ENCODE measurements around the gene ANO2.

The ANO2 gene

DNA sequence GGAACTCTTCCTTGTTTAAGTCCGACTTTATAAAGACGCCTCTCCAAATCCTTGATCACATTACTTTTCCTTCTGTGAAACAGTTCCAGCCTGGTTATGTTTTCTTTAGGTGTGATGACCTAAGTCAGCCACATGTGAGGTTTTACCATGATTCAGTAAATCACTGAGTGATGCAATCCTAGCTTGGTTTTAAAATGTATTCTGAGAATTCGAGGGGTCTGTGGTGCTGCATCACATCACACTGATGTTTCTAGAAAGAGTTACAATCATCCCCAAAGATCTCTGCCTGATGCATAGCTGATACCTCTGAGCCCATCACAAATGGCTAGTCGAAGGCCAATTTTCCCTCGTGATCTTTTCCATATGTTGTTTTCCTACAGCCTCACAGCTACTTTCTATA lies 152.7 kb downstream of the ANO2 start:
- Histone ChIP-seq H3K27ac (ENCODE audit: low read depth, low read length) (no peak overlapping the region), H3K4me3 (ENCODE audit: low read length) (no peak overlapping the region), H3K79me2 (ENCODE audit: control insufficient read depth, low read length) (no peaks in the 10 kb centered on the region), H4K20me1 (ENCODE audit: control insufficient read depth, insufficient read depth, low read depth, low read length) (no peaks in the 10 kb centered on the region), H3K4me2 (ENCODE audit: low read length) (no peak overlapping the region), H3K9me3 (ENCODE audit: control insufficient read depth, insufficient read depth, low read length) (no peaks in the 10 kb centered on the region), H3K4me1 (ENCODE audit: control insufficient read depth, low read length) (no peaks in the 10 kb centered on the region), H3F3A (ENCODE audit: control insufficient read depth, insufficient read depth) (no peaks in the 10 kb centered on the region), H3K36me3 (ENCODE audit: control insufficient read depth, low read length) (no peaks in the 10 kb centered on the region), H3K9me2 (replicated peaks; ENCODE audit: control insufficient read depth, low read length) (no peaks in the 10 kb centered on the region), H3K27me3 (ENCODE audit: control insufficient read depth, low read length) (0 out of 2 replicates have a peak, but pooled peaks cover 2% of the 10 kb centered on the region)
- no peak for TF ChIP-seq EZH2phosphoT487 (IDR thresholded peaks at IDR 0.05; ENCODE audit: borderline replicate concordance, low read length)
- TF ChIP-seq, protein P1, sequence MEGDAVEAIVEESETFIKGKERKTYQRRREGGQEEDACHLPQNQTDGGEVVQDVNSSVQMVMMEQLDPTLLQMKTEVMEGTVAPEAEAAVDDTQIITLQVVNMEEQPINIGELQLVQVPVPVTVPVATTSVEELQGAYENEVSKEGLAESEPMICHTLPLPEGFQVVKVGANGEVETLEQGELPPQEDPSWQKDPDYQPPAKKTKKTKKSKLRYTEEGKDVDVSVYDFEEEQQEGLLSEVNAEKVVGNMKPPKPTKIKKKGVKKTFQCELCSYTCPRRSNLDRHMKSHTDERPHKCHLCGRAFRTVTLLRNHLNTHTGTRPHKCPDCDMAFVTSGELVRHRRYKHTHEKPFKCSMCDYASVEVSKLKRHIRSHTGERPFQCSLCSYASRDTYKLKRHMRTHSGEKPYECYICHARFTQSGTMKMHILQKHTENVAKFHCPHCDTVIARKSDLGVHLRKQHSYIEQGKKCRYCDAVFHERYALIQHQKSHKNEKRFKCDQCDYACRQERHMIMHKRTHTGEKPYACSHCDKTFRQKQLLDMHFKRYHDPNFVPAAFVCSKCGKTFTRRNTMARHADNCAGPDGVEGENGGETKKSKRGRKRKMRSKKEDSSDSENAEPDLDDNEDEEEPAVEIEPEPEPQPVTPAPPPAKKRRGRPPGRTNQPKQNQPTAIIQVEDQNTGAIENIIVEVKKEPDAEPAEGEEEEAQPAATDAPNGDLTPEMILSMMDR (IDR thresholded peaks at IDR 0.05; ENCODE audit: low read depth, low read length, poor library complexity, severe bottlenecking) = no peak

GRCh38 chr12:5789469-5789968 lies 155.5 kb downstream of the ANO2 start:
- no peaks in the 10 kb centered on the region for H4K20me1 ChIP-seq (ENCODE audit: control insufficient read depth, insufficient read depth, low read depth, low read length)
- TF ChIP-seq, protein P1 (IDR thresholded peaks at IDR 0.05; ENCODE audit: low read depth, low read length, poor library complexity, severe bottlenecking) = no peak
- TF ChIP-seq EZH2phosphoT487 (IDR thresholded peaks at IDR 0.05; ENCODE audit: borderline replicate concordance, low read length) = no peak

DNA sequence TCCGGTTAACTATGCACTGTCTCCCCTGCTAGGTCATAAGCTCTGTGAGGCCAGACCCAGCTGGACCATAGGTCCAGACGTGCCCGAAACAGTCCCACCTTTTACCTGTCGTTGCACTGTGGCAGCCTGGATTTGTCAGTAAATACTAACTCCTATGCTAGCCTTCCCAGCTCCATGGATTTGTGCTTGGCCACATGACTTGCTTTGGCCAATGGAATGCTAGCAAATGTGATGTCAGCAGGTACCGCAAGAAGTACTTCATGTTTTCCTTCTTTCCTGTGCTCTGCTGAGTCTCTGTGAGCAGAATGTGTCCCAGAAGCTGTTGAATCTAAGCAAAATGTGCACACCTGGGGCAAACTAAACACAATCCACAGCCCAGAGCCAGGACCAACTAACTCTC lies 157.2 kb downstream of the ANO2 start:
- Histone ChIP-seq H3K4me2 (ENCODE audit: low read length) (no peak overlapping the region), H3K27me3 (ENCODE audit: control insufficient read depth, low read length) (0 out of 2 replicates have a peak, but pooled peaks cover 2% of the 10 kb centered on the region), H3K4me3 (ENCODE audit: low read length) (no peak overlapping the region), H4K20me1 (ENCODE audit: control insufficient read depth, insufficient read depth, low read depth, low read length) (no peaks in the 10 kb centered on the region), H3K9me3 (ENCODE audit: control insufficient read depth, insufficient read depth, low read length) (no peaks in the 10 kb centered on the region), H3K27ac (ENCODE audit: low read depth, low read length) (no peak overlapping the region), H3K4me1 (ENCODE audit: control insufficient read depth, low read length) (no peaks in the 10 kb centered on the region), H3K79me2 (ENCODE audit: control insufficient read depth, low read length) (no peaks in the 10 kb centered on the region), H3F3A (ENCODE audit: control insufficient read depth, insufficient read depth) (no peaks in the 10 kb centered on the region), H3K36me3 (ENCODE audit: control insufficient read depth, low read length) (no peaks in the 10 kb centered on the region), H3K9me2 (replicated peaks; ENCODE audit: control insufficient read depth, low read length) (no peaks in the 10 kb centered on the region)
- TF ChIP-seq, protein P1 (IDR thresholded peaks at IDR 0.05; ENCODE audit: low read depth, low read length, poor library complexity, severe bottlenecking) = no peak

More at GRCh38 chr12:5789469-5789968, 155.5 kb downstream of the ANO2 start:
- Histone ChIP-seq H3K9me2 (replicated peaks; ENCODE audit: control insufficient read depth, low read length) (no peaks in the 10 kb centered on the region), H3K27ac (ENCODE audit: low read depth, low read length) (no peak overlapping the region), H3K4me1 (ENCODE audit: control insufficient read depth, low read length) (no peaks in the 10 kb centered on the region), H3K4me3 (ENCODE audit: low read length) (no peak overlapping the region), H3K36me3 (ENCODE audit: control insufficient read depth, low read length) (no peaks in the 10 kb centered on the region), H3K9me3 (ENCODE audit: control insufficient read depth, insufficient read depth, low read length) (no peaks in the 10 kb centered on the region), H3K79me2 (ENCODE audit: control insufficient read depth, low read length) (no peaks in the 10 kb centered on the region), H3K27me3 (ENCODE audit: control insufficient read depth, low read length) (0 out of 2 replicates have a peak, but pooled peaks cover 2% of the 10 kb centered on the region), H3K4me2 (ENCODE audit: low read length) (no peak overlapping the region), H3F3A (ENCODE audit: control insufficient read depth, insufficient read depth) (no peaks in the 10 kb centered on the region)

All from DOHH2 (cell line).